PC-3 (cell line): ENCODE measurements around the gene CPSF4. TPM values are rescaled to one million over a fixed set of nuclear protein-coding genes. Genes with fewer than 3 reads are reported as not detected.

ENCODE experiments used
- ATAC-seq: fragments of 200-7000 bp; cut with Tn5 transposase; 2 replicates; pipeline ENCODE4 v1.9.1; 2020; ENCODE audit warnings: mild to moderate bottlenecking, moderate library complexity
- BruUV-seq: library from RNA; stranded (reverse); fragments of 400-500 nt; replicated peaks from 2 replicates; lab custom pipeline; 2021; lab: Mats Ljungman, UMichigan
- CTCF ChIA-PET: fragments of 300-600 bp; sonication (Branson Sonifier 250); formaldehyde crosslinking; loops from one replicate; lab custom pipeline; 2022; ENCODE audit warnings: antibody characterized with exemption; lab: Charles Lee
- POLR2A ChIA-PET: fragments of 300-600 bp; sonication (Branson Sonifier 250); formaldehyde crosslinking; loops from one replicate; lab custom pipeline; 2022; ENCODE audit warnings: antibody characterized with exemption; ENCODE audit not compliant: unreplicated experiment; lab: Charles Lee
- DNase-seq: peaks from one replicate; pipeline ENCODE4 v3.0.0-alpha.2; 2015
- H2AFZ ChIP-seq: fragments of 300-600 bp; sonication (generic); 2 replicates; pipeline ENCODE4 v1.6.0; 2016; ENCODE audit warnings: antibody characterized with exemption, low read length
- H3F3A ChIP-seq: fragments of 300-600 bp; sonication (generic); one replicate; pipeline ENCODE4 v1.6.0; 2017; ENCODE audit warnings: antibody characterized with exemption, low read length, control low read depth, mild to moderate bottlenecking; ENCODE audit not compliant: unreplicated experiment
- H3K27ac ChIP-seq: fragments of 300-600 bp; sonication (generic); 2 replicates; pipeline ENCODE4 v1.5.1; 2016; ENCODE audit warnings: mild to moderate bottlenecking, low read length
- H3K27me3 ChIP-seq: fragments of 300-600 bp; sonication (generic); 2 replicates; pipeline ENCODE4 v1.6.1; 2016; ENCODE audit warnings: low read length, mixed read lengths
- H3K36me3 ChIP-seq: fragments of 300-600 bp; sonication (generic); 2 replicates; pipeline ENCODE4 v1.6.1; 2016; ENCODE audit warnings: low read depth, mixed run types, low read length, mixed read lengths
- H3K4me1 ChIP-seq: fragments of 300-600 bp; sonication (generic); 2 replicates; pipeline ENCODE4 v1.5.1; 2016; ENCODE audit warnings: low read length; ENCODE audit not compliant: insufficient read depth
- H3K4me2 ChIP-seq: fragments of 300-600 bp; sonication (generic); 2 replicates; pipeline ENCODE4 v1.6.0; 2016; ENCODE audit warnings: low read length
- H3K4me3 ChIP-seq: fragments of 300-600 bp; sonication (generic); 2 replicates; pipeline ENCODE4 v1.5.1; 2016; ENCODE audit warnings: mild to moderate bottlenecking, low read length, mixed read lengths
- H3K79me2 ChIP-seq: fragments of 300-600 bp; sonication (generic); 2 replicates; pipeline ENCODE4 v1.6.1; 2017; ENCODE audit warnings: low read length, mixed read lengths
- H3K9ac ChIP-seq: fragments of 300-600 bp; sonication (generic); 2 replicates; pipeline ENCODE4 v1.6.0; 2016; ENCODE audit warnings: mild to moderate bottlenecking, low read length
- H3K9me2 ChIP-seq: fragments of 300-600 bp; sonication (generic); replicated peaks from 2 replicates; pipeline ENCODE4 v1.6.1; 2016; ENCODE audit warnings: mixed run types, low read length, mixed read lengths
- H3K9me3 ChIP-seq: fragments of 300-600 bp; sonication (generic); 2 replicates; pipeline ENCODE4 v1.6.1; 2016; ENCODE audit warnings: low read length, mixed read lengths
- H4K20me1 ChIP-seq: fragments of 300-600 bp; sonication (generic); 2 replicates; pipeline ENCODE4 v1.6.1; 2016; ENCODE audit warnings: low read length, mixed read lengths
- EZH2 ChIP-seq: fragments of 300-600 bp; sonication (generic); IDR thresholded peaks from one replicate; pipeline ENCODE4 v1.6.1; 2017; ENCODE audit warnings: antibody characterized with exemption, mild to moderate bottlenecking, low read length; ENCODE audit not compliant: unreplicated experiment
- EZH2phosphoT487 ChIP-seq: fragments of 300-600 bp; sonication (generic); IDR thresholded peaks from 2 replicates; pipeline ENCODE4 v1.6.1; 2018; ENCODE audit warnings: mild to moderate bottlenecking, antibody characterized with exemption, low read length, borderline replicate concordance
- intact Hi-C: fragments of 100-400 bp; cut with micrococcal nuclease; formaldehyde crosslinking; loops from 2 replicates; pipeline ENCODE4 v1.9.0; 2023
- total RNA-seq: library from RNA; depleted of rRNA; stranded (reverse); fragments of >200 nt; gene quantifications from 2 replicates; pipeline ENCODE4 v1.2.3, GENCODE V29; 2014
- TF ChIP-seq, protein P1 (sequence below): fragments of 300-600 bp; sonication (generic); conservative IDR thresholded peaks from 2 replicates; pipeline ENCODE4 v1.5.1; 2017; ENCODE audit warnings: antibody characterized with exemption, low read depth, mild to moderate bottlenecking, low read length

Gene CPSF4
- total RNA-seq, 1 experiment from 2014 or later = 65.3 TPM

GRCh38 chr7:99390941-99391602 is 47.7 kb upstream of the CPSF4 start:
- BruUV-seq = no TSS peak
- Histone ChIP-seq H3K27ac (no peak overlapping the region), H3K4me3 (no peak overlapping the region), H3K4me2 (no peak overlapping the region), H2AFZ (no peak overlapping the region), H3K9me3 (no peaks in the 10 kb centered on the region), H3K79me2 (no peaks in the 10 kb centered on the region), H3K4me1 (no peaks in the 10 kb centered on the region), H3K27me3 (no peaks in the 10 kb centered on the region), H3F3A (no peaks in the 10 kb centered on the region), H3K9me2 (no peaks in the 10 kb centered on the region), H3K36me3 (peaks cover 13% of the 10 kb centered on the region; the same call in 1 of the 2 replicates), H3K9ac (no peak overlapping the region), H4K20me1 (0 out of 2 replicates have a peak, but pooled peaks cover 2% of the 10 kb centered on the region)
- no peak for DNase-seq
- TF ChIP-seq EZH2 (no peak), EZH2phosphoT487 (no peak)
- TF ChIP-seq, protein P1, sequence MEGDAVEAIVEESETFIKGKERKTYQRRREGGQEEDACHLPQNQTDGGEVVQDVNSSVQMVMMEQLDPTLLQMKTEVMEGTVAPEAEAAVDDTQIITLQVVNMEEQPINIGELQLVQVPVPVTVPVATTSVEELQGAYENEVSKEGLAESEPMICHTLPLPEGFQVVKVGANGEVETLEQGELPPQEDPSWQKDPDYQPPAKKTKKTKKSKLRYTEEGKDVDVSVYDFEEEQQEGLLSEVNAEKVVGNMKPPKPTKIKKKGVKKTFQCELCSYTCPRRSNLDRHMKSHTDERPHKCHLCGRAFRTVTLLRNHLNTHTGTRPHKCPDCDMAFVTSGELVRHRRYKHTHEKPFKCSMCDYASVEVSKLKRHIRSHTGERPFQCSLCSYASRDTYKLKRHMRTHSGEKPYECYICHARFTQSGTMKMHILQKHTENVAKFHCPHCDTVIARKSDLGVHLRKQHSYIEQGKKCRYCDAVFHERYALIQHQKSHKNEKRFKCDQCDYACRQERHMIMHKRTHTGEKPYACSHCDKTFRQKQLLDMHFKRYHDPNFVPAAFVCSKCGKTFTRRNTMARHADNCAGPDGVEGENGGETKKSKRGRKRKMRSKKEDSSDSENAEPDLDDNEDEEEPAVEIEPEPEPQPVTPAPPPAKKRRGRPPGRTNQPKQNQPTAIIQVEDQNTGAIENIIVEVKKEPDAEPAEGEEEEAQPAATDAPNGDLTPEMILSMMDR = no peak
- ChIA-PET CTCF (no interaction called here), POLR2A (no interaction called here)
- intact Hi-C loops = no loop called here
- ATAC-seq = no peak

- Histone ChIP-seq H3K9ac (no peak overlapping the region), H3K27ac (no peak overlapping the region), H3K9me3 (no peaks in the 10 kb centered on the region), H3K4me2 (no peak overlapping the region), H3K36me3 (peaks cover 10% of the 10 kb centered on the region; the same call in 1 of the 2 replicates), H2AFZ (no peak overlapping the region), H4K20me1 (0 out of 2 replicates have a peak, but pooled peaks cover 2% of the 10 kb centered on the region), H3K79me2 (no peaks in the 10 kb centered on the region), H3F3A (no peaks in the 10 kb centered on the region), H3K9me2 (no peaks in the 10 kb centered on the region), H3K4me3 (no peak overlapping the region), H3K4me1 (no peaks in the 10 kb centered on the region), H3K27me3 (no peaks in the 10 kb centered on the region)
- intact Hi-C loops = no loop called here
- BruUV-seq = no TSS peak
- no peak for ATAC-seq
- ChIA-PET POLR2A (no interaction called here), CTCF (no interaction called here)
- DNase-seq = no peak
- TF ChIP-seq EZH2 (no peak), EZH2phosphoT487 (no peak)
- TF ChIP-seq, protein P1 = no peak
Measured at GRCh38 chr7:99392046-99392445, 46.7 kb upstream of the CPSF4 start.

DNA sequence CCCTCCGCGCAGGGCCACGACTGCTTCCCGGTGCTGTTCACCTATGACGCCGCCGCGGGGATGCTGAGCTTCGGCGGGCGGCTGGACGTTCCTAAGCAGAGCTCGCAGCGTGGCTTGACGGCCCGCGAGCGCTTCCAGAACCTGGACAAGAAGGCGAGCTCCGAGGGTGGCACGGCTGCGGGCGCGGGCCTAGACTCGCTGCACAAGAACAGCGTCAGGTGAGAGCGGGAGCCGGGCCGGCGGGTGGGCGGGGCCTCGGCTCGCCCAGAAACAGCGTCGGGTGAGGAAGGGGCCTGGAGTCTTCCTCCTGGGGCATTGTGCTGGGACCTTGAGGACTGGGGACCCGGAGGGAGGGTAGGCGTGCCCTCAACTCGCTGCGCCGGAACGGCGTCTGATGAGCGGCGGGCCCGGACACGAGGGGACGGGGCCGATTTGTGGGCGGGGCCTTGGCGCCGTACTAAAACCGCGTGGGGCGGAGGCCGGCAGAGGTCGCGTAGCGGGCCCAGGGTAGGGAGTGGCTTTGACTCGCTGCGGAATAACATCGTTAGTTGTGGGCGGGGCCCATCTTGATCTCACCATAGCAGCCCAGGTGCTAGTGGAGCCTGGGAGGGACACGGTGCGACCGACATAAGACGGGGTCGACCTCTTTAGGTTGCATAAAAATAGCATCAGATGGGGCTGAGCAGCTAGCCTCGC is 45.9 kb upstream of the CPSF4 start:
- Histone ChIP-seq H4K20me1 (0 out of 2 replicates have a peak, but pooled peaks cover 2% of the 10 kb centered on the region), H3K4me2 (no peak overlapping the region), H2AFZ (no peak overlapping the region), H3K79me2 (no peaks in the 10 kb centered on the region), H3K9me2 (no peaks in the 10 kb centered on the region), H3K36me3 (peaks cover 14% of the 10 kb centered on the region; the same call in 1 of the 2 replicates), H3K27me3 (no peaks in the 10 kb centered on the region), H3F3A (no peaks in the 10 kb centered on the region), H3K4me1 (no peaks in the 10 kb centered on the region), H3K27ac (no peak overlapping the region), H3K9me3 (no peaks in the 10 kb centered on the region), H3K9ac (no peak overlapping the region), H3K4me3 (no peak overlapping the region)
- TF ChIP-seq, protein P1 = no peak
- TF ChIP-seq EZH2phosphoT487 (no peak), EZH2 (no peak)
- ChIA-PET POLR2A (no interaction called here), CTCF (interaction anchor here (0.6 kb wide), 1 partner anchor 521 kb away, joined by 3 read pairs; no protein-coding TSS in a partner anchor)
- no peak for ATAC-seq
- intact Hi-C loops = no loop called here
- BruUV-seq = no TSS peak
- no peak for DNase-seq
